HCT116 (cell line): ENCODE results near the gene RASAL2. TPM values are rescaled to one million over a fixed set of nuclear protein-coding genes. Genes with fewer than 3 reads are reported as not detected.

Experiments
- ATAC-seq: fragments of 200-7000 bp; cut with Tn5 transposase; 2 replicates; pipeline ENCODE4 v1.9.1; 2020; ENCODE audit warnings: mild to moderate bottlenecking, moderate library complexity
- BruUV-seq: library from RNA; stranded (reverse); fragments of 400-500 nt; replicated peaks from 2 replicates; lab custom pipeline; 2021; lab: Mats Ljungman, UMichigan
- CTCF ChIA-PET: fragments of 300-600 bp; sonication (Branson Sonifier 250); formaldehyde crosslinking; loops from one replicate; lab custom pipeline; 2021; ENCODE audit warnings: antibody characterized with exemption; lab: Charles Lee
- POLR2A ChIA-PET: fragments of 300-600, 350-600 bp; sonication (Branson Sonifier 250); formaldehyde crosslinking; loops from one replicate; lab custom pipeline; 2021; ENCODE audit warnings: antibody characterized with exemption; lab: Charles Lee
- RAD21 ChIA-PET, 2 experiments: fragments of 300-600 bp; sonication (Branson Sonifier 250); formaldehyde crosslinking; loops; one replicate each; lab custom pipeline; 2023; ENCODE audit warnings: low total read pairs in 2 of 2; ENCODE audit not compliant: uncharacterized antibody in 2 of 2, unreplicated experiment in 2 of 2, low non-redundant PET in 1 of 2; lab: Charles Lee
- DNase-seq: peaks from one replicate; pipeline ENCODE4 v3.0.0-alpha.2; 2010; ENCODE audit warnings: low read depth, low spot score
- H2AFZ ChIP-seq: fragments of 200-600 bp; shearing (Covaris generic), sonication (generic); 2 replicates; pipeline ENCODE4 v1.6.1; 2017; ENCODE audit warnings: low read depth, mixed run types, mixed read lengths, antibody characterized with exemption, low read length; ENCODE audit not compliant: poor library complexity, severe bottlenecking
- H3K27ac ChIP-seq: 2 replicates; pipeline ENCODE4 v1.5.1; 2012; ENCODE audit warnings: low read depth, low read length
- H3K27me3 ChIP-seq: fragments of 200-600 bp; sonication (generic); 2 replicates; pipeline ENCODE4 v1.6.1; 2016; ENCODE audit warnings: mixed run types, low read length, mixed read lengths; ENCODE audit not compliant: insufficient read depth
- H3K36me3 ChIP-seq, 2 experiments: fragments of 200-500 bp in 1 of 2; fragments of 200-600 bp in 1 of 2; sonication (Bioruptor generic) in 1 of 2; sonication (generic) in 1 of 2; 2 replicates each; pipeline versions ENCODE4 v1.5.1 to v1.6.1; 2014 to 2016; ENCODE audit warnings: low read length in 2 of 2, inconsistent platforms in 1 of 2, mixed read lengths in 1 of 2, mixed run types in 1 of 2; ENCODE audit not compliant: insufficient read depth in 2 of 2, control insufficient read depth in 1 of 2
- H3K4me1 ChIP-seq, 2 experiments: fragments of 200-600 bp in 1 of 2; sonication (generic) in 1 of 2; 2 replicates each; pipeline versions ENCODE4 v1.5.1 to v1.6.1; 2012 to 2017; ENCODE audit warnings: low read length in 2 of 2, inconsistent platforms in 1 of 2, mild to moderate bottlenecking in 1 of 2, mixed read lengths in 1 of 2, mixed run types in 1 of 2, moderate library complexity in 1 of 2; ENCODE audit not compliant: insufficient read depth in 2 of 2, control insufficient read depth in 1 of 2
- H3K4me2 ChIP-seq: fragments of 200-600 bp; sonication (generic); 2 replicates; pipeline ENCODE4 v1.6.1; 2017; ENCODE audit warnings: mixed run types, low read length, mixed read lengths
- H3K4me3 ChIP-seq, 2 experiments: fragments of 200-600 bp in 1 of 2; sonication (generic) in 1 of 2; replicated peaks in 1 of 2; 2 replicates each; pipeline ENCODE4 v1.5.1; 2011 to 2016; ENCODE audit warnings: low read length in 2 of 2, control low read depth in 1 of 2, low read depth in 1 of 2, mild to moderate bottlenecking in 1 of 2, mixed read lengths in 1 of 2, mixed run types in 1 of 2
- H3K79me2 ChIP-seq: fragments of 200-600 bp; sonication (generic); 2 replicates; pipeline ENCODE4 v1.6.1; 2017; ENCODE audit warnings: mild to moderate bottlenecking, mixed run types, low read length, moderate library complexity, mixed read lengths; ENCODE audit not compliant: insufficient read depth
- H3K9ac ChIP-seq: fragments of 200-600 bp; sonication (generic); 2 replicates; pipeline ENCODE4 v1.6.1; 2016; ENCODE audit warnings: low read length, mixed read lengths
- H3K9me2 ChIP-seq: fragments of 200-600 bp; sonication (generic), shearing (Covaris generic); 2 replicates; pipeline ENCODE4 v1.6.1; 2017; ENCODE audit warnings: mixed run types, mild to moderate bottlenecking, moderate library complexity; ENCODE audit not compliant: insufficient read depth
- H3K9me3 ChIP-seq, 2 experiments: fragments of 200-500 bp in 1 of 2; fragments of 200-600 bp in 1 of 2; sonication (Bioruptor generic) in 1 of 2; sonication (generic) in 1 of 2; 2 replicates each; pipeline ENCODE4 v1.6.1; 2014 to 2017; ENCODE audit warnings: low read length in 2 of 2, mixed read lengths in 2 of 2, inconsistent platforms in 1 of 2, low read depth in 1 of 2, mild to moderate bottlenecking in 1 of 2, mixed run types in 1 of 2, moderate library complexity in 1 of 2; ENCODE audit not compliant: control insufficient read depth in 1 of 2, insufficient read depth in 1 of 2
- H4K20me1 ChIP-seq: fragments of 200-600 bp; sonication (generic), shearing (Covaris generic); 2 replicates; pipeline ENCODE4 v1.6.1; 2017; ENCODE audit warnings: mixed run types, mild to moderate bottlenecking, moderate library complexity; ENCODE audit not compliant: insufficient read depth
- CBX3 ChIP-seq: IDR thresholded peaks from 2 replicates; pipeline ENCODE4 v1.6.1; 2012; ENCODE audit warnings: low read depth
- CEBPB ChIP-seq: IDR thresholded peaks from 2 replicates; pipeline ENCODE4 v1.6.1; 2012; ENCODE audit warnings: low read depth
- EGR1 ChIP-seq: IDR thresholded peaks from 2 replicates; pipeline ENCODE4 v1.6.1; 2012; ENCODE audit warnings: low read depth
- ELF1 ChIP-seq: IDR thresholded peaks from 2 replicates; pipeline ENCODE4 v1.6.1; 2012; ENCODE audit warnings: low read depth, borderline replicate concordance
- EZH2phosphoT487 ChIP-seq: fragments of 200-600 bp; IDR thresholded peaks from 2 replicates; pipeline ENCODE4 v1.6.1; 2018; ENCODE audit warnings: antibody characterized with exemption, borderline replicate concordance
- FOSL1 ChIP-seq: IDR thresholded peaks from 2 replicates; pipeline ENCODE4 v1.6.1; 2012; ENCODE audit warnings: low read depth
- JUND ChIP-seq: IDR thresholded peaks from 2 replicates; pipeline ENCODE4 v1.6.1; 2012
- POLR2A ChIP-seq: IDR thresholded peaks from 2 replicates; pipeline ENCODE4 v1.7.0; 2011; ENCODE audit warnings: borderline replicate concordance; ENCODE audit not compliant: insufficient read depth, insufficient read length; ENCODE audit errors: extremely low read depth
- RAD21 ChIP-seq: IDR thresholded peaks from 2 replicates; pipeline ENCODE4 v1.6.1; 2012; ENCODE audit warnings: low read depth, mild to moderate bottlenecking
- SIN3A ChIP-seq: IDR thresholded peaks from 2 replicates; pipeline ENCODE4 v1.6.1; 2012; ENCODE audit warnings: low read depth
- SRF ChIP-seq: IDR thresholded peaks from 2 replicates; pipeline ENCODE4 v1.6.1; 2012; ENCODE audit warnings: low read depth
- ZNF274 ChIP-seq: fragments of 200-500 bp; sonication (Bioruptor generic); IDR thresholded peaks from 2 replicates; pipeline ENCODE4 v1.6.1; 2014; ENCODE audit warnings: mild to moderate bottlenecking, low read depth, low read length, inconsistent platforms
- intact Hi-C: fragments of 100-400 bp; cut with micrococcal nuclease; formaldehyde crosslinking; loops from 2 replicates; pipeline ENCODE4 v1.10.0; 2022
- total RNA-seq: library from RNA; stranded (reverse); gene quantifications from one replicate; pipeline ENCODE4 v1.2.1, GENCODE V29; 2021; ENCODE audit not compliant: unreplicated experiment
- TF ChIP-seq, protein P1 (sequence below): IDR thresholded peaks from 2 replicates; pipeline ENCODE4 v1.6.1; 2012
- TF ChIP-seq, protein P2 (sequence below): IDR thresholded peaks from 2 replicates; pipeline ENCODE4 v1.6.1; 2012; ENCODE audit warnings: low read depth
- TF ChIP-seq, protein P3 (sequence below): IDR thresholded peaks from 2 replicates; pipeline ENCODE4 v1.6.1; 2011; ENCODE audit warnings: mild to moderate bottlenecking, low read length, moderate library complexity; ENCODE audit not compliant: insufficient replicate concordance; ENCODE audit errors: extremely low read depth
- TF ChIP-seq, protein P4 (sequence below): IDR thresholded peaks from 2 replicates; pipeline ENCODE4 v1.6.1; 2012

RASAL2 gene
- total RNA-seq, 1 experiment from 2014 or later, result 11.7 TPM

DNA sequence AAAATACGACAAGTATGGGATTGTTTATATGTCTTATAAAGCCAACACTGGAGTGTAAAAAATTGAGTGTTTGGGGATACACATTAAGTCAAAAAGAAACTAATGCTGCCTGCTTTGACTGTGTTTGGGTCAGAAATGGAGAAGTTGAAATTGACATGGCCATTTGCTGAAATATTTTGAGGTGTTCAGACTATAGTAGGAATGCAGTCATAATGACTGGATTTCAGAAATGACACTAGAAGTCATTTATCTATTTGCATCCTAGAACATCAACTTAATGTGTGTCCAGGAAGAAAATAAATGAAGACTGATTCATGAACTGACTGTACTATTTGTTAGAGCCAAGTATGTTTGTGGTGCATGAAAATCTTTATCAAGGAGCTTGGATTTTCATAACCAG is 28.4 kb downstream of the RASAL2 start:
- ChIA-PET CTCF (no interaction called here), RAD21 (no interaction called here), POLR2A (no interaction called here)
- no TSS peak for BruUV-seq
- ATAC-seq (no peak), DNase-seq (no peak)
- peaks cover 14 to 48% of the 10 kb centered on the region in 2 experiments for H3K4me1 ChIP-seq
- H3K4me2 ChIP-seq, result no peak overlapping the region
- H4K20me1 ChIP-seq, result no peaks in the 10 kb centered on the region
- no peak overlapping the region for H3K27ac ChIP-seq
- H3K9ac ChIP-seq, result no peak overlapping the region
- TF ChIP-seq EZH2phosphoT487 (no peak), CEBPB (no peak)
- intact Hi-C loops, result no loop called here
- no peak overlapping the region for H3K4me3 ChIP-seq
- no peaks in the 10 kb centered on the region for H3K9me2 ChIP-seq
- H3K27me3 ChIP-seq, result no peaks in the 10 kb centered on the region
- peaks cover 16% of the 10 kb centered on the region for H3K79me2 ChIP-seq
- H3K36me3 ChIP-seq, result no peaks in the 10 kb centered on the region
- H3K9me3 ChIP-seq, result no peaks in the 10 kb centered on the region
- H2AFZ ChIP-seq, result no peak overlapping the region

DNA sequence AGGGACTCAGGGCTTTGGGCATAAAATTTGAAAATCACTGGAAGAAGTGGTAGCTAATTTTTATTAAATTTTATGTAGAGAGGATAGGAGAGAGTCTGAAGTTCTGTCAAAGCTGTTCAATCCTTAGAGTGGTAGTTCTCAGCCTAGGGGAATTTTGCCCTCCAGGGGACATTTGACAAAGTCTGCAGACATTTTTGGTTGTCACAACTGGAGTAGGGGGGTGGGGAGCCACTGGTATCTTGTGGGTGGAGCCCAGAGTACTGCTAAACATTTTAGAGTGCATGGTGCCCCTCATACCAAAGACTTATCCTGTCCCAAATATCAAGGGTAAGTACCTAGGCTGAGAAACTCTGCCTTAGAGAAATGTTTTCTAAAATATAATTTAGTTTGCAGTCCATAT is 30.2 kb downstream of the RASAL2 start:
- ChIA-PET CTCF (interaction anchor here (2.1 kb wide), 1 partner anchor 92 kb away, joined by 7 read pairs; no protein-coding TSS in a partner anchor), POLR2A (no interaction called here), RAD21 (no interaction called here)
- ATAC-seq, result no peak
- BruUV-seq, result no TSS peak
- Histone ChIP-seq H3K4me2 (peak overlapping the region; percentile 14; the same call in 1 of the 2 replicates), H3K27ac (no peak overlapping the region), H3K9ac (no peak overlapping the region), H3K4me1 (peaks cover 21 to 56% of the 10 kb centered on the region in 2 experiments), H4K20me1 (no peaks in the 10 kb centered on the region), H3K36me3 (no peaks in the 10 kb centered on the region), H3K27me3 (no peaks in the 10 kb centered on the region), H3K9me3 (no peaks in the 10 kb centered on the region), H3K79me2 (peaks cover 28% of the 10 kb centered on the region), H2AFZ (no peak overlapping the region), H3K9me2 (no peaks in the 10 kb centered on the region), H3K4me3 (no peak overlapping the region)
- intact Hi-C loops, result no loop called here
- TF ChIP-seq FOSL1, result no peak
- no peak for TF ChIP-seq CBX3
- TF ChIP-seq, protein P1, sequence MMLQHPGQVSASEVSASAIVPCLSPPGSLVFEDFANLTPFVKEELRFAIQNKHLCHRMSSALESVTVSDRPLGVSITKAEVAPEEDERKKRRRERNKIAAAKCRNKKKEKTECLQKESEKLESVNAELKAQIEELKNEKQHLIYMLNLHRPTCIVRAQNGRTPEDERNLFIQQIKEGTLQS, result no peak
- no peak for TF ChIP-seq RAD21
- TF ChIP-seq SRF, result no peak
- no peak for TF ChIP-seq ELF1
- no peak for TF ChIP-seq CEBPB
- TF ChIP-seq EGR1, result no peak
- no peak for TF ChIP-seq ZNF274
- TF ChIP-seq, protein P2, sequence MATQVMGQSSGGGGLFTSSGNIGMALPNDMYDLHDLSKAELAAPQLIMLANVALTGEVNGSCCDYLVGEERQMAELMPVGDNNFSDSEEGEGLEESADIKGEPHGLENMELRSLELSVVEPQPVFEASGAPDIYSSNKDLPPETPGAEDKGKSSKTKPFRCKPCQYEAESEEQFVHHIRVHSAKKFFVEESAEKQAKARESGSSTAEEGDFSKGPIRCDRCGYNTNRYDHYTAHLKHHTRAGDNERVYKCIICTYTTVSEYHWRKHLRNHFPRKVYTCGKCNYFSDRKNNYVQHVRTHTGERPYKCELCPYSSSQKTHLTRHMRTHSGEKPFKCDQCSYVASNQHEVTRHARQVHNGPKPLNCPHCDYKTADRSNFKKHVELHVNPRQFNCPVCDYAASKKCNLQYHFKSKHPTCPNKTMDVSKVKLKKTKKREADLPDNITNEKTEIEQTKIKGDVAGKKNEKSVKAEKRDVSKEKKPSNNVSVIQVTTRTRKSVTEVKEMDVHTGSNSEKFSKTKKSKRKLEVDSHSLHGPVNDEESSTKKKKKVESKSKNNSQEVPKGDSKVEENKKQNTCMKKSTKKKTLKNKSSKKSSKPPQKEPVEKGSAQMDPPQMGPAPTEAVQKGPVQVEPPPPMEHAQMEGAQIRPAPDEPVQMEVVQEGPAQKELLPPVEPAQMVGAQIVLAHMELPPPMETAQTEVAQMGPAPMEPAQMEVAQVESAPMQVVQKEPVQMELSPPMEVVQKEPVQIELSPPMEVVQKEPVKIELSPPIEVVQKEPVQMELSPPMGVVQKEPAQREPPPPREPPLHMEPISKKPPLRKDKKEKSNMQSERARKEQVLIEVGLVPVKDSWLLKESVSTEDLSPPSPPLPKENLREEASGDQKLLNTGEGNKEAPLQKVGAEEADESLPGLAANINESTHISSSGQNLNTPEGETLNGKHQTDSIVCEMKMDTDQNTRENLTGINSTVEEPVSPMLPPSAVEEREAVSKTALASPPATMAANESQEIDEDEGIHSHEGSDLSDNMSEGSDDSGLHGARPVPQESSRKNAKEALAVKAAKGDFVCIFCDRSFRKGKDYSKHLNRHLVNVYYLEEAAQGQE, result no peak
- TF ChIP-seq, protein P3, sequence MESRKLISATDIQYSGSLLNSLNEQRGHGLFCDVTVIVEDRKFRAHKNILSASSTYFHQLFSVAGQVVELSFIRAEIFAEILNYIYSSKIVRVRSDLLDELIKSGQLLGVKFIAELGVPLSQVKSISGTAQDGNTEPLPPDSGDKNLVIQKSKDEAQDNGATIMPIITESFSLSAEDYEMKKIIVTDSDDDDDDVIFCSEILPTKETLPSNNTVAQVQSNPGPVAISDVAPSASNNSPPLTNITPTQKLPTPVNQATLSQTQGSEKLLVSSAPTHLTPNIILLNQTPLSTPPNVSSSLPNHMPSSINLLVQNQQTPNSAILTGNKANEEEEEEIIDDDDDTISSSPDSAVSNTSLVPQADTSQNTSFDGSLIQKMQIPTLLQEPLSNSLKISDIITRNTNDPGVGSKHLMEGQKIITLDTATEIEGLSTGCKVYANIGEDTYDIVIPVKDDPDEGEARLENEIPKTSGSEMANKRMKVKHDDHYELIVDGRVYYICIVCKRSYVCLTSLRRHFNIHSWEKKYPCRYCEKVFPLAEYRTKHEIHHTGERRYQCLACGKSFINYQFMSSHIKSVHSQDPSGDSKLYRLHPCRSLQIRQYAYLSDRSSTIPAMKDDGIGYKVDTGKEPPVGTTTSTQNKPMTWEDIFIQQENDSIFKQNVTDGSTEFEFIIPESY, result no peak
- no peak for TF ChIP-seq POLR2A
- no peak for TF ChIP-seq JUND
- TF ChIP-seq, protein P4, sequence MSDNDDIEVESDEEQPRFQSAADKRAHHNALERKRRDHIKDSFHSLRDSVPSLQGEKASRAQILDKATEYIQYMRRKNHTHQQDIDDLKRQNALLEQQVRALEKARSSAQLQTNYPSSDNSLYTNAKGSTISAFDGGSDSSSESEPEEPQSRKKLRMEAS, result no peak
- no peak for TF ChIP-seq SIN3A
- no peak for DNase-seq
